A549 (cell line): ENCODE measurements around the gene SLC12A7. TPM values are rescaled to one million over a fixed set of nuclear protein-coding genes. Genes with fewer than 3 reads are reported as not detected.

Experiments
- ATAC-seq, 2 experiments: fragments of 200-7000 bp in 1 of 2; fragments of >200 bp in 1 of 2; cut with Nextera tagmentation in 1 of 2; cut with Tn5 transposase in 1 of 2; 3 replicates each; pipeline versions ENCODE4 v1.8.0 to v1.9.1; 2018 to 2020; ENCODE audit warnings: mild to moderate bottlenecking in 1 of 2, moderate library complexity in 1 of 2
- CTCF ChIA-PET: fragments of 300-600 bp; sonication (Branson Sonifier 250); formaldehyde crosslinking; extraction: SDS; loops from one replicate; lab custom pipeline; 2021; ENCODE audit warnings: antibody characterized with exemption, inconsistent platforms; lab: Yijun Ruan, JAX
- POLR2A ChIA-PET: fragments of 350-600 bp; formaldehyde crosslinking; extraction: SDS; loops from one replicate; lab custom pipeline; 2021; ENCODE audit warnings: antibody characterized with exemption, inconsistent platforms; lab: Yijun Ruan, JAX
- DNase-seq, 2 experiments: peaks; one replicate each; pipeline versions ENCODE4 v3.0.0 to v3.0.0-alpha.2; 2011 to 2016; ENCODE audit warnings: low read depth in 1 of 2, low spot score in 1 of 2
- FAIRE-seq: peaks from 2 replicates; lab custom pipeline; 2011; peaks lifted over from hg19 to GRCh38; lab: Jason Lieb, UNC
- H3K27ac ChIP-seq, 2 experiments: fragments of >200 bp; sonication (Bioruptor Twin); formaldehyde crosslinking; 3 replicates each; pipeline ENCODE4 v1.5.1; 2016 to 2017
- H3K4me1 ChIP-seq: fragments of >200 bp; sonication (Bioruptor Twin); formaldehyde crosslinking; 3 replicates; pipeline ENCODE4 v1.6.1; 2016
- H3K4me2 ChIP-seq: fragments of >200 bp; sonication (Bioruptor Twin); formaldehyde crosslinking; 3 replicates; pipeline ENCODE4 v1.6.1; 2016
- H3K4me3 ChIP-seq: fragments of >200 bp; sonication (Bioruptor Twin); formaldehyde crosslinking; 3 replicates; pipeline ENCODE4 v1.5.1; 2016
- H3K9me3 ChIP-seq: fragments of >200 bp; sonication (Bioruptor Twin); formaldehyde crosslinking; 3 replicates; pipeline ENCODE4 v1.6.1; 2016
- BHLHE40 ChIP-seq: IDR thresholded peaks from 2 replicates; pipeline ENCODE4 v1.6.1; 2012; ENCODE audit warnings: low read depth, low read length, inconsistent platforms
- CEBPB ChIP-seq, 2 experiments: fragments of >200 bp in 1 of 2; sonication (Bioruptor Twin) in 1 of 2; formaldehyde crosslinking in 1 of 2; IDR thresholded peaks; 2 replicates each; pipeline ENCODE4 v1.6.1; 2012 to 2016
- CHD2 ChIP-seq: fragments of 150-350 bp; IDR thresholded peaks from 2 replicates; pipeline ENCODE4 v1.6.1; 2014; ENCODE audit warnings: low read length; ENCODE audit not compliant: partially characterized antibody
- CTCF ChIP-seq: fragments of >200 bp; sonication (Bioruptor Twin); formaldehyde crosslinking; IDR thresholded peaks from 3 replicates; pipeline ENCODE4 v1.5.1; 2016
- FOSL2 ChIP-seq, 2 experiments: fragments of 450-650 bp in 1 of 2; fragments of >200 bp in 1 of 2; sonication (Bioruptor Twin) in 1 of 2; formaldehyde crosslinking; IDR thresholded peaks; 2 replicates each; pipeline versions ENCODE4 v1.5.0 to v1.6.1; 2016 to 2020; ENCODE audit warnings: mild to moderate bottlenecking in 1 of 2, moderate library complexity in 1 of 2
- FOXS1 ChIP-seq: fragments of 250-450 bp; sonication (Bioruptor Pico); IDR thresholded peaks from 2 replicates; pipeline ENCODE4 v1.5.0; 2020; ENCODE audit warnings: mild to moderate bottlenecking, moderate library complexity
- GATA3 ChIP-seq: IDR thresholded peaks from 2 replicates; pipeline ENCODE4 v1.6.1; 2012; ENCODE audit warnings: borderline replicate concordance
- HEYL ChIP-seq: fragments of 250-450 bp; sonication (Bioruptor Pico); IDR thresholded peaks from 2 replicates; pipeline ENCODE4 v1.8.0; 2021; ENCODE audit warnings: mild to moderate bottlenecking, moderate library complexity
- HOXB5 ChIP-seq: fragments of 250-450 bp; sonication (Bioruptor Pico); IDR thresholded peaks from 2 replicates; pipeline ENCODE4 v1.5.0; 2020; ENCODE audit warnings: mild to moderate bottlenecking, moderate library complexity
- MAFK ChIP-seq: fragments of 450-650 bp; IDR thresholded peaks from 2 replicates; pipeline ENCODE4 v1.6.1; 2014; ENCODE audit not compliant: partially characterized antibody
- NPAS2 ChIP-seq: fragments of 250-450 bp; sonication (Bioruptor Pico); IDR thresholded peaks from 2 replicates; pipeline ENCODE4 v1.8.0; 2022; ENCODE audit warnings: mild to moderate bottlenecking, moderate library complexity, borderline replicate concordance
- NR3C1 ChIP-seq: fragments of >200 bp; sonication (Bioruptor Twin); formaldehyde crosslinking; IDR thresholded peaks from 3 replicates; pipeline ENCODE4 v1.6.1; 2017
- PBX3 ChIP-seq: IDR thresholded peaks from 2 replicates; pipeline ENCODE4 v1.6.1; 2012
- POLR2AphosphoS2 ChIP-seq: conservative IDR thresholded peaks from 2 replicates; pipeline ENCODE4 v1.6.1; 2012; ENCODE audit warnings: low read length, improper control_type of control experiment, inconsistent platforms
- RAD21 ChIP-seq, 2 experiments: fragments of >200 bp in 1 of 2; sonication (Bioruptor Twin) in 1 of 2; formaldehyde crosslinking in 1 of 2; IDR thresholded peaks in 1 of 2; conservative IDR thresholded peaks in 1 of 2; 2 replicates in 1 of 2; 3 replicates in 1 of 2; pipeline ENCODE4 v1.6.1; 2012 to 2018; ENCODE audit warnings: inconsistent platforms in 1 of 2
- ZNF302 ChIP-seq: fragments of 250-450 bp; sonication (Bioruptor Pico); IDR thresholded peaks from 2 replicates; pipeline ENCODE4 v1.9.0; 2021; ENCODE audit warnings: inconsistent platforms, mild to moderate bottlenecking, moderate library complexity
- WGBS: methylation state at CpG from one replicate; pipeline ENCODE4 v1.1.6; 2017; ENCODE audit errors: missing lambda C conversion rate; 5-methylcytosine and 5-hydroxymethylcytosine counted together
- polyA plus RNA-seq, 4 experiments: library from polyadenylated mRNA; depleted of rRNA in 3 of 4; stranded (reverse); fragments of >200 nt; fragmentation: RNase III in 1 of 4; extraction: RNeasy Plus Mini Kit Qiagen cat#74134 plus additional on column Dnase treatment in 1 of 4; gene quantifications; 2 replicates in 3 of 4; 3 replicates in 1 of 4; pipeline ENCODE4 v1.2.3, GENCODE V29; 2011 to 2017
- TF ChIP-seq, protein P1 (sequence below): IDR thresholded peaks from 2 replicates; pipeline ENCODE4 v1.6.1; 2012; ENCODE audit warnings: low read depth, borderline replicate concordance

SLC12A7 gene
- polyA plus RNA-seq, 2 of the 4 experiments (the other 2 are of a cell fraction): 11.2 to 22.5 TPM

DNA sequence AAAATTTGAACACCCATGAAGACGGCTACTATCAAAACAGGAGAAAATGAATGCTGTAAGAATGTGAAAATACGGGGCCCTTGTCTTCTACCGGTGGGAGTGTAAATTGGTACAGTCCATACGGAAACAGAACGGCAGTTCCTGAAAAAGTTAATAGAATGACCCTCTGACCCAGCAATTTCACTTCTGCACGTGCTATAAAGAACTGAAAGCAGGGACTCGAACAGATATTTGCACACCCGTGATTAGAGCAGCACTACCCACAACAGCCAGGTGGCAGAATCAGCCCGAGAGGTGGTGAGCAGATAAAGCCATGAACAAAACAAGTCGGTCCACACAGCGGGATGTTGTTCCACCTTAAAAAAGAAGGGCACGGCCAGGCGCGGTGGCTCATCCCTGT, 22.6 kb upstream of the SLC12A7 start:
- POLR2A ChIA-PET: no interaction called here
- FAIRE-seq: no peak
- ATAC-seq: no peak
- Histone ChIP-seq H3K4me3 (no peak overlapping the region), H3K9me3 (no peaks in the 10 kb centered on the region), H3K27ac (no peak overlapping the region), H3K4me1 (no peaks in the 10 kb centered on the region), H3K4me2 (no peak overlapping the region)
- CTCF ChIA-PET: interaction anchor here (0.8 to 2.3 kb wide), 5 partner anchors 16 to 510 kb away, joined by 3 to 8 read pairs (median 4); no protein-coding TSS in a partner anchor
- WGBS: 77% methylated on average over 14 of the region's 14 CpGs
- DNase-seq: no peak
- TF ChIP-seq NPAS2 (CRISPR knock-in tag) (no peak), FOXS1 (CRISPR knock-in tag) (no peak), NR3C1 (no peak), FOSL2 (IDR thresholded peaks at IDR 0.05) (no peak), FOSL2 (CRISPR knock-in tag; IDR thresholded peaks at IDR 0.05) (no peak), RAD21 (conservative IDR thresholded peaks at IDR 0.05 in 1 of 2, IDR thresholded peaks at IDR 0.05 in 1 of 2) (no peak), CTCF (no peak), CEBPB (IDR thresholded peaks at IDR 0.05) (no peak), HOXB5 (no peak), HEYL (CRISPR knock-in tag) (no peak), GATA3 (no peak), PBX3 (no peak), BHLHE40 (no peak), MAFK (no peak), POLR2AphosphoS2 (no peak)
- TF ChIP-seq, protein P1, sequence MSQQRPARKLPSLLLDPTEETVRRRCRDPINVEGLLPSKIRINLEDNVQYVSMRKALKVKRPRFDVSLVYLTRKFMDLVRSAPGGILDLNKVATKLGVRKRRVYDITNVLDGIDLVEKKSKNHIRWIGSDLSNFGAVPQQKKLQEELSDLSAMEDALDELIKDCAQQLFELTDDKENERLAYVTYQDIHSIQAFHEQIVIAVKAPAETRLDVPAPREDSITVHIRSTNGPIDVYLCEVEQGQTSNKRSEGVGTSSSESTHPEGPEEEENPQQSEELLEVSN: no peak

DNA sequence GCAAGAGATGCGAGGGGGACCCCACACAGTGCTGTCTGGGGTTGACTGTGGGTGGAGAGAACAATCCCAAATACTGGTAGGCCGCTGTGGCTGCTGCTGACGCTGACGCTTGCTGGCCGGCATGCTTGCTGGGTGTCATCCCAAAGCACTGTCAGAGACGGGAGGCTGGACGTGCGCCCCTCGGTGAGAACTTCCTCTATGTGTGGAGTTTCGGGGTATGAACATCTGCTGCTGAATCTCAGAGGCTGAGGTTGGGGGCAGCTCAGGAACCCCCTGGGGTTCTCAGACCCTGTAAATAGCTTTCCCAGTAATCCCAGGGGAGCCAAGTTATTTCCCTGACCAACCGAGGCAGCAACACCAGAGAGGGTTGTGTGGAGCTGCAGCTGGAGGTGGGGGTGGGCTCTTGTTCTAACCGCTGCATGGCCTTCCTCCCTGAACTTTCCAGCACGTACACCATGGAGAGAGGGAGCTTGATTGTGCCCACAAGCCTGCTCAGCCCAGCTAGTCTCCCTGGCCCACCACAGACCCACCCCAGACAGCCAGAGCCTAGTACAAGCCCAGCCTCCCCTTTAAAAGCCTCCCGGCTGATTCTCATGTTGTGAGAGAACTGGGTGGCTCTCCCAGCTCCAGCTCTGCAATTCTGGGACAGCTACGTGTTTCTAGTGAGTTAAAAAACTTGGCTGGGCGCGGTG, 21.8 kb upstream of the SLC12A7 start:
- CTCF ChIA-PET: interaction anchor here (0.9 to 2.3 kb wide), 8 partner anchors 9 to 210 kb away, joined by 3 to 8 read pairs (median 4); no protein-coding TSS in a partner anchor
- WGBS: 78% methylated on average over 17 of the region's 17 CpGs
- no peak for FAIRE-seq

GRCh38 chr5:1133108-1133507, 21.2 kb upstream of the SLC12A7 start:
- Histone ChIP-seq H3K9me3 (no peaks in the 10 kb centered on the region), H3K27ac (no peak overlapping the region)
- no peak for DNase-seq
- no peak for FAIRE-seq
- ChIA-PET CTCF (interaction anchor here (0.9 to 2.3 kb wide), 9 partner anchors 9 to 247 kb away, joined by 3 to 8 read pairs (median 4); no protein-coding TSS in a partner anchor), POLR2A (no interaction called here)
- TF ChIP-seq, protein P1: no peak
- TF ChIP-seq, all 56 proteins: peak for 0
- Histone ChIP-seq H3K4me3 (no peak overlapping the region), H3K4me1 (no peaks in the 10 kb centered on the region), H3K4me2 (no peak overlapping the region)
- ATAC-seq: no peak
- 85% methylated on average over 9 of the region's 9 CpGs for WGBS

More for the DNA sequence above, 21.8 kb upstream of the SLC12A7 start:
- ATAC-seq (no peak), DNase-seq (no peak)
- TF ChIP-seq FOSL2 (IDR thresholded peaks at IDR 0.05) (no peak), FOSL2 (CRISPR knock-in tag; IDR thresholded peaks at IDR 0.05) (no peak), ZNF302 (CRISPR knock-in tag) (no peak), CHD2 (no peak)
- POLR2A ChIA-PET: no interaction called here
- Histone ChIP-seq H3K4me1 (no peaks in the 10 kb centered on the region), H3K4me3 (no peak overlapping the region), H3K27ac (no peak overlapping the region), H3K9me3 (no peaks in the 10 kb centered on the region), H3K4me2 (no peak overlapping the region)
